DMS153 treated with DMSO at 0.1 percent for 48 hours (cell line): Measurements from ENCODE around the gene UBE3C.
"Not testable (repeated sequence)": the region's sequence is repeated elsewhere in the genome, so short reads cannot be mapped to it uniquely, and the experiment has no call there.

Experiments
- DNase-seq: peaks from one replicate; lab custom pipeline; 2025; ENCODE audit not compliant: unreplicated experiment; lab: John Stamatoyannopoulos, UW

UBE3C gene

GRCh38 chr7:157233677-157234076, 95.0 kb downstream of the UBE3C start:
- no peak for DNase-seq

GRCh38 chr7:157234271-157234670, 95.5 kb downstream of the UBE3C start:
- DNase-seq: no peak

- DNase-seq: no peak
These were observed 96.9 kb downstream of the UBE3C start for GRCh38 chr7:157235357-157236333.

- DNase-seq: no peak
These were observed 99.4 kb downstream of the UBE3C start for GRCh38 chr7:157238087-157238486.

GRCh38 chr7:157239571-157240270, 101.0 kb downstream of the UBE3C start:
- no peak for DNase-seq

GRCh38 chr7:157241631-157242030, 102.9 kb downstream of the UBE3C start:
- DNase-seq: no peak

GRCh38 chr7:157244516-157245294, 106.0 kb downstream of the UBE3C start:
- DNase-seq: no peak

GRCh38 chr7:157246052-157246451, 107.3 kb downstream of the UBE3C start:
- DNase-seq: no peak

GRCh38 chr7:157248659-157249058, 109.9 kb downstream of the UBE3C start:
- no peak for DNase-seq

- peak; percentile 12 for DNase-seq
These were observed 112.0 kb downstream of the UBE3C start for GRCh38 chr7:157250605-157251228.

GRCh38 chr7:157251817-157252216, 113.1 kb downstream of the UBE3C start:
- DNase-seq: not testable (repeated sequence)

- DNase-seq: peak; percentile 83
These were observed 115.1 kb downstream of the UBE3C start for GRCh38 chr7:157253850-157254249.

- DNase-seq: not testable (repeated sequence)
These were observed 116.1 kb downstream of the UBE3C start for GRCh38 chr7:157254781-157255180.

GRCh38 chr7:157255201-157255606, 116.5 kb downstream of the UBE3C start:
- DNase-seq: no peak

GRCh38 chr7:157263156-157263555, 124.4 kb downstream of the UBE3C start:
- DNase-seq: no peak

GRCh38 chr7:157265051-157265450, 126.3 kb downstream of the UBE3C start:
- no peak for DNase-seq

- no peak for DNase-seq
These were observed 127.5 kb downstream of the UBE3C start for GRCh38 chr7:157266272-157266671.

- no peak for DNase-seq
These were observed 128.8 kb downstream of the UBE3C start for GRCh38 chr7:157267516-157267915.

GRCh38 chr7:157267956-157268355, 129.2 kb downstream of the UBE3C start:
- DNase-seq: no peak

- no peak for DNase-seq
These were observed 129.8 kb downstream of the UBE3C start for GRCh38 chr7:157268540-157268939.
